GM18907 (cell line): ENCODE results near the gene MGAT5B.
"Not testable (repeated sequence)": the region's sequence is repeated elsewhere in the genome, so short reads cannot be mapped to it uniquely, and the experiment has no call there.

Experiments
- ATAC-seq: cut with Tn5 transposase; IDR thresholded peaks from one replicate; pipeline ENCODE4 v1.9.1; 2021; ENCODE audit warnings: mild to moderate bottlenecking, moderate library complexity; ENCODE audit not compliant: unreplicated experiment

Gene MGAT5B

GRCh38 chr17:76968707-76969597 is 100.7 kb downstream of the MGAT5B start:
- ATAC-seq, result peak; percentile 65

- peak; percentile 27 for ATAC-seq
These were observed 101.5 kb downstream of the MGAT5B start for GRCh38 chr17:76969598-76970172.

DNA sequence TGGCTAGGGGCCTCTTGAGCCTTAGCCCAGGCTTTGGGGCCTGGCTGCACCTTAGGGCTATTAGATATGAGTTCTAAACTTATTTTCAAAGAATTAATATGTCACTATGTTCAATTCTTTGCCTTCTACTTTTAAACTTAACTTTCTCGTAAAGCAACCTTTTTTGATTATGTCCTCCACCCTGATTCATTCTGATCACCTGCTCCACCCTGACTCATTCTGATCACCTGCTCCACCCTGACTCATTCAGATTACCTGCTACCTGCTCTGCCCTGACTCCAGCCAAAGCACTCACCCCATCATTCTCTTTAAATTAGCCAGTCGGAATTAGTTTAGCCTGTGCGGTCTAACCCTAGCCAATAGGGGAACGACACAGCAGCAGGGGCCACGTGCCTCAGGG is 102.0 kb downstream of the MGAT5B start:
- not testable (repeated sequence) for ATAC-seq

GRCh38 chr17:76972046-76972641 is 103.9 kb downstream of the MGAT5B start:
- ATAC-seq, result no peak

- no peak for ATAC-seq
These were observed 104.8 kb downstream of the MGAT5B start for GRCh38 chr17:76973040-76973439.

DNA sequence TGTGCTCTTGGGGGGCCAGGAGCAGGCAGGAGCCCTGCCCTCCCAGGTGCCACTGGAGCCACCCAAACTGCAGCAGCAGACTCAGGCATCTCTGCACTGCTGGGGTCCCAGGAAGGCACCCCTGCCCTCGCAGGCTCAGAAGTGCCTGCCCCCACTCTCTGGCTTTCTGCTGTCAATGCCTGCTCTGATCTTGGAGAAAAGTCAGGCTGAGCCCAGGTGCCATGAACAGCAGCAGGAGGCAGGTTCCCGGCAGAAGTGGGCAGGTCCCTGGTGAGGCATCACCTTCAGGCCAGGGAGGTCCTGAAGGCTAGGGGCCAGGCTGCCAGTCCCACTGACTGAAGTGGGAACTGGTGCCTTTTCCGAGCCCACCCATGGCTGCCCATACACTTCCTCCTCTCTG is 106.5 kb downstream of the MGAT5B start:
- no peak for ATAC-seq

DNA sequence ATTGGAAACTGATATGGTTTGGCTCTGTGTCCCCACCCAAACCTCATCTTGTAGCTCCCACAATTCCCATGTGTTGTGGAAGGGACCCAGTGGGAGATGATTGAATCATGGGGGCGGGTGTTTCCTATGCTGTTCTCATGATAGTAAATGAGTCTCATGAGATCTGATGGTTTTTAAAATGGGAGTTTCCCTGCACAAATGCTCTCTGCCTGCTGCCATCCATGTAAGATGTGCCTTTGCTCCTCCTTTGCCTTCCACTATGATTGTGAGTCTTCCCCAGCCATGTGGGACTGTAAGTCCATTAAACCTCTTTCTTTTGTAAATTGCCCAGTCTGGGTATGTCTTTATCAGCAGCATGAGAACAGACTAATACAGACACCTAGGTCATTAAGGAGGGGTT is 109.8 kb downstream of the MGAT5B start:
- ATAC-seq, result not testable (repeated sequence)

GRCh38 chr17:76981545-76982295 is 113.5 kb downstream of the MGAT5B start:
- no peak for ATAC-seq

- no peak for ATAC-seq
These were observed 114.3 kb downstream of the MGAT5B start for GRCh38 chr17:76982408-76983074.

DNA sequence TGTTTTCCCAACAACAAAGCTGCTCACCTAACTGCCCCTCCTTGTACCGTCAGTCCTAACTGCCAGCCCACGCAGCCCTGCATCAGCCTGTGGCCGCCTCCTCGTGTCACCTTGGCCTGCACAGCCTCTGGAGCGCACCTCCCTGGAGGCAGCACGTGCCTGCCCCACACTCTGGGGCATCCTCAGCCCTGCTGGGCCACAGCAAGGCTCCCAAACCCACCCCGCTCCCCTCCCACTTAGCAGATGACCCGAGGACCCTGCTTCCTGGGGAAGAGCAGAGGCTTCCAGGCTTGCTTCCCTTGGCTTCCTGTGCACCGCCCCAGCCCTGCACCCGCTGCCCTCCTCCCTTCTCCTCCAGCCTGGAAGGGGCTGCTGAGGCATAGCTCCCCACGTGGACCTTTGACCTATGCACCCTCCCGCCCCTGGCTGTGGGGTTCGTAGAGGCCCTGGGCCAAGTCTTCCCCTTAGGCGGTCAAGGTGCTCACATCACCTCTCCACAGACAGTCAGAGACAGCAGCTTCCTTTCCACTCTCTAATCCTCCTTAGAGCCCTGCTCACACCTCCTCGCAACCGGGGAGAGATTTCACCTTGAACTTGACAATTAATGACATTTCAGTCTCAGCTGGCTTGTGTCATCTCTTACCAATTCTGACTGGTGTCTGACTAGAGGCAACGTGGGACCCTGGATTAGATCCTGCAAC is 115.0 kb downstream of the MGAT5B start:
- ATAC-seq, result no peak

DNA sequence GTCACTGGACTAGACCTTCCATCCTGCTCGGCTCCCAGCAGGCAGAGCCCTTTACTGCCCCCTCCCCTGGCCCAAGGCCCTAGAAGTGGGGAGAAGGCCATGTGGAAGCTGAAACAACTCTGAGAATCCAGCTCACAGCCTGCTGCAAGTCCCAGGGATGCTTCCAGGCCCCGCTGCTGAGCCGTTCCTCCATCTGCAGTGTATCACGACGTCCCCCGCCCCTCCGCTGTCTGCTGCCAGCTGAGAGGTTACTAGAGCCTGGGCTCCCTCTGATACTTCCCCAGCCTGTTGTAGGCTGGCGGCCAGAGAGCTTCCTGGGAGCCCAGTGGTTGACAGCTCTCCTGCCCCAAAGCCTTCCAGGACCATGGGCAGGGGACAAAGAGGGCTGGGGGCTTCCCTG is 118.2 kb downstream of the MGAT5B start:
- ATAC-seq, result no peak

DNA sequence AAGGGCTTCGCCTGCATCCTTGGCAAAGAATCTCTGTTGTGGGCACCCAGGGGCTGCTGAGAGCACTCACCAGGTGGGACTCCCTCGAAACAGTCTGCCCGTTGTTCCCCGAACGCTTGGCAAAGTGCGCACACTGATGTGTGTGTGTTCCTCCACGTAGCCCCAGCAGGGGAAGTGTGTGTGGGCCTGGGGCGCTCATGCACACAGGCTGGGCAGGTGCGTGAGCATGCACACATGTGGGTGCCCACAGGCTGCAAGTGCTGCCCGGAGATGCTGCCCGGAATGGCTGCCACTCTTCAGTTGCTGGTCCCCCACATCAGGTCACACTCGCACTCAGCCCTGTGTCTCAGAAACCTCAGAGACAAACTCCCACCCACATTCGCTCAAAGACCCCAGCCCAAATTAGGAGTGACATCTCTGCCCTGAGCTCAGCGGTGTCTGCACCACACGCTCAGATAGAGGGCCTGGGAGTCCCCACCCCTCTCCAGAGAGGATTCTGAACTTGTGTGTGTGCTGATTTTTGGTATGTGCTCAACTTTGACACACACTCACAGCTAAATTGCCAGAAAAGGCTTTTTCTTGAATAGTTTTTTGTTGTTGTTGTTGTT is 119.4 kb downstream of the MGAT5B start:
- ATAC-seq, result no peak

GRCh38 chr17:76988796-76989195 is 120.6 kb downstream of the MGAT5B start:
- no peak for ATAC-seq

DNA sequence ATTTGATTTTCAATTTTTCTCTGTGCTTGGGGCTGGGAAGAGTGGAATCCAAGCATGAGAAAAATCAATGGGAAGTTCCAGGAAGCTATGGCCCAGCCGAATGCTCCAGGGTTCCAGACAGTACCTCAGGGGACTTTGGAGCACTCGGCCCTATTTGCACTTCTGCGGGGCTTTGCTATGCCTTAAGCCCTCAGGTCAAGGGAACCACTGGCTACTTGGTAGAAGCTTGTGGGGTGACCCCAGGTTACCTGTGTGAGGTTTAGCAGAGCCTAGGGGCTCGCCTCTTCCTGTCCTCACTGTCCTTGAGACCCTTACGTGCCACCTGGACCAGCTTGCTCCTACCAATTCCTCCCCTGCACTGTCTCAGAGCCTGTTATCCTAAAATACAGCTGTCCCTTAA is 121.3 kb downstream of the MGAT5B start:
- no peak for ATAC-seq

GRCh38 chr17:76992891-76993290 is 124.7 kb downstream of the MGAT5B start:
- no peak for ATAC-seq

DNA sequence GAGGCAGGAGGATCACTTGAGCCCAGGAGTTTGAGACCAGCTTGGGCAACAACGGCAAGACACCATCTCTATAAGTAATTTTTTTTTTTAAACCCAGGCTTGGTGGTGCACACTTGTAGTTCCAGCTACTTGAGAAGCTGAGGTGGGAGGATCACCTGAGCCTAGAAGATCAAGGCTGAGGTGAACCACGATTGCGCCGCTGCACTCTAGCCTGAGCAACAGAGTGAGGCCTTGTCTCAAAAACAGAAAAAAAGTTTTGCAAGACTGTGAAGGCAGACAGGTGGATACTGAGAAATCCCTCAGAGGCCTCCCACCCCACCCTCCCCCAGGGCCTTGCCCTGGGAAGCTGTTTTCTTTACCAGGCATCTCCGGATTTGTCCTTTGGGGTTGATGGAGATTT is 125.4 kb downstream of the MGAT5B start:
- ATAC-seq, result no peak

GRCh38 chr17:76994237-76994637 is 126.0 kb downstream of the MGAT5B start:
- ATAC-seq, result no peak

GRCh38 chr17:76995387-76996105 is 127.3 kb downstream of the MGAT5B start:
- no peak for ATAC-seq
